ENCODE data around the gene GALNT17. TPM values are rescaled to one million over a fixed set of nuclear protein-coding genes. Genes with fewer than 3 reads are reported as not detected.

GALNT17 gene
- total RNA-seq, 1 donor, result not detected

DNA sequence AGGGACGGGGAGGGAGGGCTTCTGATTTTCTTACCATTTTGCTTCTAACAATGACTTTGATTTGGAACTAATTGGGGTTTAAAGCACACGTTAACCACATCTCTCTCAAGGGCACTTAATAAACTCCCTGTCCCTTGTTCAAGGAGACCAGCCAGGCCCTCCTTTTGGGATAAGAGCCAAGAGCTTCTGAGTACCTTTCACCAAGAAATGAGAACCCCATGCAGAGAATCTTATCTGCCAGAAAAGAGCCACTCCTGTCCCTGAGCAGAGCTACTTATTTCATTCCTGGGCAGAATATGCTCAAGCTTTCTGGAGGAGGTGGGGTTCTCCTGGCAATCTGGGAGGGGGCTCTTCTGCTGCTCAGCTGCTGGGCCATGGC, 574.6 kb downstream of the GALNT17 start:
- H3K4me3 ChIP-seq (ENCODE audit: low read depth, low read length), result no peak overlapping the region
- TF ChIP-seq, protein P1, sequence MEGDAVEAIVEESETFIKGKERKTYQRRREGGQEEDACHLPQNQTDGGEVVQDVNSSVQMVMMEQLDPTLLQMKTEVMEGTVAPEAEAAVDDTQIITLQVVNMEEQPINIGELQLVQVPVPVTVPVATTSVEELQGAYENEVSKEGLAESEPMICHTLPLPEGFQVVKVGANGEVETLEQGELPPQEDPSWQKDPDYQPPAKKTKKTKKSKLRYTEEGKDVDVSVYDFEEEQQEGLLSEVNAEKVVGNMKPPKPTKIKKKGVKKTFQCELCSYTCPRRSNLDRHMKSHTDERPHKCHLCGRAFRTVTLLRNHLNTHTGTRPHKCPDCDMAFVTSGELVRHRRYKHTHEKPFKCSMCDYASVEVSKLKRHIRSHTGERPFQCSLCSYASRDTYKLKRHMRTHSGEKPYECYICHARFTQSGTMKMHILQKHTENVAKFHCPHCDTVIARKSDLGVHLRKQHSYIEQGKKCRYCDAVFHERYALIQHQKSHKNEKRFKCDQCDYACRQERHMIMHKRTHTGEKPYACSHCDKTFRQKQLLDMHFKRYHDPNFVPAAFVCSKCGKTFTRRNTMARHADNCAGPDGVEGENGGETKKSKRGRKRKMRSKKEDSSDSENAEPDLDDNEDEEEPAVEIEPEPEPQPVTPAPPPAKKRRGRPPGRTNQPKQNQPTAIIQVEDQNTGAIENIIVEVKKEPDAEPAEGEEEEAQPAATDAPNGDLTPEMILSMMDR (IDR thresholded peaks at IDR 0.05; ENCODE audit: insufficient read depth, low read depth, low read length), result no peak
- DNase-seq (ENCODE audit: low read depth), result no peak

DNA sequence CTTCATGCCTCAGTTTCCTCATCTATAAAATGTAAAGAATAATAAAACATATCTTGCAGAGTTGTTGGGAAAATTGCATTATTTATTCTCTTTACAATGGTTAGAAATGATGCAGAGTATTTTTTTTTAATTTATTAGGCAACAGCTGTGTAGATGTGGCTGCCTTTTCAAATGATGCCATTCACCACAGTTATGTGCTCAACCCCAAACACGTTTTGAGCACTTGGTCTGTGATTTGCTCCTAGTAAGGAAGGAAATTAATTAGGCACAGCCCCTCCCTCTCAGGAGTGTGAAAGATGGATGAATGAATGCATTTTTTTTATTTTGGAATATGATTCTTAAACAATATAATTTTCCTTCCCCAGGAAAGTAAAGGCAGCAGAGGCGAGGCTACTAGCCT, 575.1 kb downstream of the GALNT17 start:
- DNase-seq (ENCODE audit: low read depth), result no peak
- no peak overlapping the region for H3K4me3 ChIP-seq (ENCODE audit: low read depth, low read length)
- TF ChIP-seq, protein P1 (IDR thresholded peaks at IDR 0.05; ENCODE audit: insufficient read depth, low read depth, low read length), result no peak

DNA sequence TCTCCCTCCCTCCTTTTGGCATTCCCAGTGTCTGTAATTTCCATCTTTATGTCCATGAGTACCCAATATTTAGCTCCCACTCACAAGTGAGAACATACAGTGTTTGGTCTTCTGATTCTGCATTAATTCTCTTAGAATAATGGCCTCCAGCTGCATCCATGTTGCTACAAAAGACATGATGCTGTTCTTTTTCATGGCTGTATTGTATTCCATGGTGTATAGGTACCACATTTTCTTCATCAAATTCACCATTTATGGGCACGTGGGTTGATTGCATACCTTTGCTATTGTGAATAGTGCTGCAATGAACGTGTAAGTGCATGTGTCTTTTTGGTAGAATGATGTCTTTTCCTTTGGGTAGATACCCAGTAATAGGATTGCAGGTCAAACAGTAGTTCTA, 576.8 kb downstream of the GALNT17 start:
- TF ChIP-seq, protein P1 (IDR thresholded peaks at IDR 0.05; ENCODE audit: insufficient read depth, low read depth, low read length), result no peak
- H3K4me3 ChIP-seq (ENCODE audit: low read depth, low read length), result no peak overlapping the region
- DNase-seq (ENCODE audit: low read depth), result no peak

DNA sequence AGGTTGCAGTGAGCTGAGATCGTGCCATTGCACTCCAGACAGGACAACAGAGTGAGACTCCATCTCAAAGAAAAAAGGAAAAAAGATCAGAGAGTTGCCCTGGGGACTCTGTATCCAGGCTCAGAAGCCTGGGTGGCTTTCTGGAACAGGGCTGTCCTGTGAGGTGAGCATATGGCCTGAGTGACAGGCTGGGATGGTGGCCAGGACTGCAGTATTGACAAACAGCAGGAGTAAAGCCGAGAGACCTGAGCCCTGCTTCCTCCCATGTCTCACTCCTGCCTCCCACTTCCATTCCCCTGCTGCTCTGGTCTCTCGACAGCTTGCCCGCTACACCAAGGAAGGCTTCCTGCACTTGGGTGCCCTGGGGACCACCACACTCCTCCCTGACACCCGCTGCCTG, 578.5 kb downstream of the GALNT17 start:
- TF ChIP-seq, protein P1 (IDR thresholded peaks at IDR 0.05; ENCODE audit: insufficient read depth, low read depth, low read length), result no peak
- no peak overlapping the region for H3K4me3 ChIP-seq (ENCODE audit: low read depth, low read length)
- DNase-seq (ENCODE audit: low read depth), result no peak

DNA sequence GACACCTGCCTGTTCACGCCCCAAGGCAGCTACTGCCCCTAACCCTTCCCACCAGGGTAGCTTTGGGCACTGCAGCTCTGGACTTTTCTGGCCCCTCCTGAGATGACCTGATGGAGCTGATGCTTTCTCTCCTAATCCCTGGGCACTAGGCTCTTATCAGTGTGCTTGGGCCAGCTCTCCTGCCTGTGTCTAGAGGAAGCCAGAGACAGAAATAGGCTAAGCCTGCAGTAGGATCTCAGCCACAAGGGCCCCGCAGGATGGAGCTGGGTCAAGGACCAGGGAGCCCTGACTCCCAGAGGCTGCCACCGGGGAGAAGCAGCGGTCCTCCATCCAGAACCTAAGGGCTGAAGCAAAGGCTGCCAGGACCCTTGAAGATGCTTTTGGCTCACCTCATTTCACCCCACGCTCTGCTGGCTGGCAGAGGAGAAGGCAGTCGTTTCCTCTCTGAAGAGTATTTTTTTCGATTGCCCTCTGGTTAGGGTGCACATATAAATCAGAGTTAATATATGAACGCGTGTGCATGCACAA, 580.8 kb downstream of the GALNT17 start:
- no peak for DNase-seq (ENCODE audit: low read depth)
- TF ChIP-seq, protein P1 (IDR thresholded peaks at IDR 0.05; ENCODE audit: insufficient read depth, low read depth, low read length), result no peak

DNA sequence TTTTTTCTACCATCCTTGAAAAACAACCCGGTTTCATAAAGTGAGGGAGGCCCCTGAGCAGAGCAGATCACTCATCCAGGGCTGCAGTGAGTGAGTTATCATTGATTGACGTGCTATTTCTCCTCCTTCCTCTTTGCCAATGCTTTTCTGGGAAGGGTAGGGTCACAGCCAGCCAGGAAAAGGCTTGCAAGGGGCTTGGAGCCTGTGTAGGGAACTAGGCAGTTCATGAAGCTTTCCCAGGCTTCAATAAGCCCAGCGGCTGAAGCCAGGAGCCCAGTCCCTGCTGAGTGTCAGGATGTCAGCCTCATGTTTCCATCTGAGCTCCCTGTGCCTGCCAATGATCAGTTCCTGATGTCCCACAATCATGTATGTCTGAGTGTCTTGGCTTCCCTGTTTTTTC, 584.7 kb downstream of the GALNT17 start:
- H3K4me3 ChIP-seq (ENCODE audit: low read depth, low read length), result no peak overlapping the region
- TF ChIP-seq, protein P1 (IDR thresholded peaks at IDR 0.05; ENCODE audit: insufficient read depth, low read depth, low read length), result no peak
- DNase-seq (ENCODE audit: low read depth), result no peak

More for the DNA sequence above, 580.8 kb downstream of the GALNT17 start:
- no peak overlapping the region for H3K4me3 ChIP-seq (ENCODE audit: low read depth, low read length)

DNA sequence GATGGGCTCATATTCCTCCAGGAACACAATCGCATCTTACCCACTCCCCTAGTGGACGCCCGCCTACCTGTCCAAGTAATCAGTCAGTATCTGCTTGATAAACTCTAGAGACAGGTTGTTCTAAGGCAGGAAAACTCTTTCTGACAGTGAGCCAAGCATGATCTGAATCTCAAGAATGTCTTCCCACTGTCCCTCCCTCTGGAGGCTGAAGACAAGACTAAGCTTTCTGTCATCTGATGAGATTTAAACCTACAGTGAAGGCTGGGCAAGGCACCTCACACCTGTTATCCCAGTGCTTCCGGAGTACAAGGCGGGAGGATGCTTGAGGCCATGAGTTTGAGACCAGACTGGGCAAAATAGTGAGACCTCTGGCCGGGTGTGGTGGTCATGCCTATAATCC, 586.6 kb downstream of the GALNT17 start:
- H3K4me3 ChIP-seq (ENCODE audit: low read depth, low read length), result no peak overlapping the region
- TF ChIP-seq, protein P1 (IDR thresholded peaks at IDR 0.05; ENCODE audit: insufficient read depth, low read depth, low read length), result no peak
- DNase-seq (ENCODE audit: low read depth), result no peak

Measured in fibroblast of villous mesenchyme (primary cell).